ENCODE data around the gene ZBTB12. TPM values are rescaled to one million over a fixed set of nuclear protein-coding genes. Genes with fewer than 3 reads are reported as not detected.
A peak's percentile ranks its signal among the peaks of the same experiment; 100 is the strongest.

The ZBTB12 gene
- total and polyA plus RNA-seq, 9 of the 15 experiments (the other 6 are each of a cell fraction or from before 2014, with no cell fraction given), result 0.03 to 12.4 (median 5.8) TPM; not detected in 1

DNA sequence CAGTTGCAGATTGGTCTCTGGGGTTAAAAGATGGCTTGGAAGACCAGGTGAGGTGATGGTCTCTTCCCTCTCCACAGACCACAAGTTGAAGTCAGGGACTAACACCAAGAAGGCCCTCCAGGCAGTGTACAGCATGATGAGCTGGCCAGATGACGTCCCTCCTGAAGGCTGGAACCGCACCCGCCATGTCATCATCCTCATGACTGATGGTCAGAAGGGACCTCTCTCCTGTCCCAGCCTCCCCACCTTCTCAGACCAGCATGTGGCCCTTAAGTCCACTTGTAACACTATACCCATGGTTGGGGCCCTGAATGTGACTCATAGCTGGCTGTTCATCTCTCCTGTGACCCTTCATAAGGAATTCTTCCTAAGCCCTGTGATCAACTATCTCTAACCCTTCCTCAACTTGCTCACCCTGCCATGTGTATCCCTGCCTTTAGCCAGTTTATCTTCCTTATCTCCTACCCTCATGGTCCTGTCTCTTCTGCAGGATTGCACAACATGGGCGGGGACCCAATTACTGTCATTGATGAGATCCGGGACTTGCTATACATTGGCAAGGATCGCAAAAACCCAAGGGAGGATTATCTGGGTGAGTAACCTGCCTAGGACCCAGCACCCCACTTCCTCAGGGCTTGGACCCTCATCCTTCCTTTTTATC lies 47.0 kb upstream of the ZBTB12 start (continued):
- TF ChIP-seq, protein P1, sequence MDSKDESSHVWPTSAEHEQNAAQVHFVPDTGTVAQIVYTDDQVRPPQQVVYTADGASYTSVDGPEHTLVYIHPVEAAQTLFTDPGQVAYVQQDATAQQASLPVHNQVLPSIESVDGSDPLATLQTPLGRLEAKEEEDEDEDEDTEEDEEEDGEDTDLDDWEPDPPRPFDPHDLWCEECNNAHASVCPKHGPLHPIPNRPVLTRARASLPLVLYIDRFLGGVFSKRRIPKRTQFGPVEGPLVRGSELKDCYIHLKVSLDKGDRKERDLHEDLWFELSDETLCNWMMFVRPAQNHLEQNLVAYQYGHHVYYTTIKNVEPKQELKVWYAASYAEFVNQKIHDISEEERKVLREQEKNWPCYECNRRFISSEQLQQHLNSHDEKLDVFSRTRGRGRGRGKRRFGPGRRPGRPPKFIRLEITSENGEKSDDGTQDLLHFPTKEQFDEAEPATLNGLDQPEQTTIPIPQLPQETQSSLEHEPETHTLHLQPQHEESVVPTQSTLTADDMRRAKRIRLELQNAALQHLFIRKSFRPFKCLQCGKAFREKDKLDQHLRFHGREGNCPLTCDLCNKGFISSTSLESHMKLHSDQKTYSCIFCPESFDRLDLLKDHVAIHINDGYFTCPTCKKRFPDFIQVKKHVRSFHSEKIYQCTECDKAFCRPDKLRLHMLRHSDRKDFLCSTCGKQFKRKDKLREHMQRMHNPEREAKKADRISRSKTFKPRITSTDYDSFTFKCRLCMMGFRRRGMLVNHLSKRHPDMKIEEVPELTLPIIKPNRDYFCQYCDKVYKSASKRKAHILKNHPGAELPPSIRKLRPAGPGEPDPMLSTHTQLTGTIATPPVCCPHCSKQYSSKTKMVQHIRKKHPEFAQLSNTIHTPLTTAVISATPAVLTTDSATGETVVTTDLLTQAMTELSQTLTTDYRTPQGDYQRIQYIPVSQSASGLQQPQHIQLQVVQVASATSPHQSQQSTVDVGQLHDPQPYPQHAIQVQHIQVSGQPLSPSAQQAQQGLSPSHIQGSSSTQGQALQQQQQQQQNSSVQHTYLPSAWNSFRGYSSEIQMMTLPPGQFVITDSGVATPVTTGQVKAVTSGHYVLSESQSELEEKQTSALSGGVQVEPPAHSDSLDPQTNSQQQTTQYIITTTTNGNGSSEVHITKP (IDR thresholded peaks at IDR 0.05; ENCODE audit: partially characterized antibody), result peak; percentile 89
- TF ChIP-seq ZNF584 (CRISPR knock-in tag; IDR thresholded peaks at IDR 0.05; ENCODE audit: low read depth), result peak; percentile 25; the same call in 1 of the 2 replicates
- TF ChIP-seq FOXK2 (conservative IDR thresholded peaks at IDR 0.05 in 1 of 2, IDR thresholded peaks at IDR 0.05 in 1 of 2; ENCODE audit: low read depth in 2 of 2), result peak; percentile 66 to 82; a peak in 3 of 4 replicates
- peak; percentile 53 for TF ChIP-seq CCNT2 (IDR thresholded peaks at IDR 0.05; ENCODE audit: borderline replicate concordance, extremely low read depth, insufficient read length, low read depth, low read length)
- TF ChIP-seq ZNF780A (CRISPR knock-in tag; IDR thresholded peaks at IDR 0.05), result no peak
- TF ChIP-seq, protein P2, sequence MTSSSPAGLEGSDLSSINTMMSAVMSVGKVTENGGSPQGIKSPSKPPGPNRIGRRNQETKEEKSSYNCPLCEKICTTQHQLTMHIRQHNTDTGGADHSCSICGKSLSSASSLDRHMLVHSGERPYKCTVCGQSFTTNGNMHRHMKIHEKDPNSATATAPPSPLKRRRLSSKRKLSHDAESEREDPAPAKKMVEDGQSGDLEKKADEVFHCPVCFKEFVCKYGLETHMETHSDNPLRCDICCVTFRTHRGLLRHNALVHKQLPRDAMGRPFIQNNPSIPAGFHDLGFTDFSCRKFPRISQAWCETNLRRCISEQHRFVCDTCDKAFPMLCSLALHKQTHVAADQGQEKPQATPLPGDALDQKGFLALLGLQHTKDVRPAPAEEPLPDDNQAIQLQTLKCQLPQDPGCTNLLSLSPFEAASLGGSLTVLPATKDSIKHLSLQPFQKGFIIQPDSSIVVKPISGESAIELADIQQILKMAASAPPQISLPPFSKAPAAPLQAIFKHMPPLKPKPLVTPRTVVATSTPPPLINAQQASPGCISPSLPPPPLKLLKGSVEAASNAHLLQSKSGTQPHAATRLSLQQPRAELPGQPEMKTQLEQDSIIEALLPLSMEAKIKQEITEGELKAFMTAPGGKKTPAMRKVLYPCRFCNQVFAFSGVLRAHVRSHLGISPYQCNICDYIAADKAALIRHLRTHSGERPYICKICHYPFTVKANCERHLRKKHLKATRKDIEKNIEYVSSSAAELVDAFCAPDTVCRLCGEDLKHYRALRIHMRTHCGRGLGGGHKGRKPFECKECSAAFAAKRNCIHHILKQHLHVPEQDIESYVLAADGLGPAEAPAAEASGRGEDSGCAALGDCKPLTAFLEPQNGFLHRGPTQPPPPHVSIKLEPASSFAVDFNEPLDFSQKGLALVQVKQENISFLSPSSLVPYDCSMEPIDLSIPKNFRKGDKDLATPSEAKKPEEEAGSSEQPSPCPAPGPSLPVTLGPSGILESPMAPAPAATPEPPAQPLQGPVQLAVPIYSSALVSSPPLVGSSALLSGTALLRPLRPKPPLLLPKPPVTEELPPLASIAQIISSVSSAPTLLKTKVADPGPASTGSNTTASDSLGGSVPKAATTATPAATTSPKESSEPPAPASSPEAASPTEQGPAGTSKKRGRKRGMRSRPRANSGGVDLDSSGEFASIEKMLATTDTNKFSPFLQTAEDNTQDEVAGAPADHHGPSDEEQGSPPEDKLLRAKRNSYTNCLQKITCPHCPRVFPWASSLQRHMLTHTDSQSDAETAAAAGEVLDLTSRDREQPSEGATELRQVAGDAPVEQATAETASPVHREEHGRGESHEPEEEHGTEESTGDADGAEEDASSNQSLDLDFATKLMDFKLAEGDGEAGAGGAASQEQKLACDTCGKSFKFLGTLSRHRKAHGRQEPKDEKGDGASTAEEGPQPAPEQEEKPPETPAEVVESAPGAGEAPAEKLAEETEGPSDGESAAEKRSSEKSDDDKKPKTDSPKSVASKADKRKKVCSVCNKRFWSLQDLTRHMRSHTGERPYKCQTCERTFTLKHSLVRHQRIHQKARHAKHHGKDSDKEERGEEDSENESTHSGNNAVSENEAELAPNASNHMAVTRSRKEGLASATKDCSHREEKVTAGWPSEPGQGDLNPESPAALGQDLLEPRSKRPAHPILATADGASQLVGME (CRISPR knock-in tag; IDR thresholded peaks at IDR 0.05), result 0 out of 2 replicates have a peak, but pooled peaks have one; percentile 40
- no peak for TF ChIP-seq SRSF9 (IDR thresholded peaks at IDR 0.05; ENCODE audit: borderline replicate concordance, low read depth, low read length)
- TF ChIP-seq, protein P3, sequence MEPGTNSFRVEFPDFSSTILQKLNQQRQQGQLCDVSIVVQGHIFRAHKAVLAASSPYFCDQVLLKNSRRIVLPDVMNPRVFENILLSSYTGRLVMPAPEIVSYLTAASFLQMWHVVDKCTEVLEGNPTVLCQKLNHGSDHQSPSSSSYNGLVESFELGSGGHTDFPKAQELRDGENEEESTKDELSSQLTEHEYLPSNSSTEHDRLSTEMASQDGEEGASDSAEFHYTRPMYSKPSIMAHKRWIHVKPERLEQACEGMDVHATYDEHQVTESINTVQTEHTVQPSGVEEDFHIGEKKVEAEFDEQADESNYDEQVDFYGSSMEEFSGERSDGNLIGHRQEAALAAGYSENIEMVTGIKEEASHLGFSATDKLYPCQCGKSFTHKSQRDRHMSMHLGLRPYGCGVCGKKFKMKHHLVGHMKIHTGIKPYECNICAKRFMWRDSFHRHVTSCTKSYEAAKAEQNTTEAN (CRISPR knock-in tag; IDR thresholded peaks at IDR 0.05), result no peak
- TF ChIP-seq EP300 (IDR thresholded peaks at IDR 0.05; ENCODE audit: low read length), result peak; percentile 58; the same call in 1 of the 2 replicates
- TF ChIP-seq KDM4B (IDR thresholded peaks at IDR 0.05; ENCODE audit: borderline replicate concordance in 2 of 2, low read depth in 1 of 2), result no peak
- TF ChIP-seq CXXC5 (CRISPR knock-in tag; IDR thresholded peaks at IDR 0.05), result peak; percentile 33; the same call in 1 of the 2 replicates
- TF ChIP-seq THRAP3 (IDR thresholded peaks at IDR 0.05; ENCODE audit: borderline replicate concordance), result no peak
- TF ChIP-seq EHMT2 (IDR thresholded peaks at IDR 0.05), result peak; percentile 83
- no peak for TF ChIP-seq ZNF408 (CRISPR knock-in tag; IDR thresholded peaks at IDR 0.05; ENCODE audit: low read depth)
- no peak for TF ChIP-seq ZNF699 (CRISPR knock-in tag; IDR thresholded peaks at IDR 0.05; ENCODE audit: insufficient replicate concordance)
